Neural progenitor cell (in vitro differentiated cells): Measurements from ENCODE around the gene MICALL2. TPM values are rescaled to one million over a fixed set of nuclear protein-coding genes. Genes with fewer than 3 reads are reported as not detected.

Source experiments
- DNase-seq: peaks from one replicate; pipeline ENCODE4 v3.0.0-alpha.2; 2016; ENCODE audit warnings: low spot score
- H2AFZ ChIP-seq: fragments of 200-600 bp; sonication (generic); replicated peaks from 2 replicates; pipeline ENCODE4 v1.6.1; 2016; ENCODE audit warnings: antibody characterized with exemption
- H3F3A ChIP-seq: fragments of 200-600 bp; sonication (generic); 2 replicates; pipeline ENCODE4 v1.6.1; 2016; ENCODE audit warnings: antibody characterized with exemption, low read depth
- H3K27ac ChIP-seq: fragments of 200-600 bp; sonication (generic); 2 replicates; pipeline ENCODE4 v1.5.1; 2016; ENCODE audit warnings: mild to moderate bottlenecking
- H3K27me3 ChIP-seq: fragments of 200-600 bp; sonication (generic); 2 replicates; pipeline ENCODE4 v1.6.1; 2016; ENCODE audit warnings: mild to moderate bottlenecking, moderate library complexity
- H3K36me3 ChIP-seq: fragments of 200-600 bp; sonication (generic); 2 replicates; pipeline ENCODE4 v1.5.1; 2016
- H3K4me1 ChIP-seq: fragments of 200-600 bp; sonication (generic); 2 replicates; pipeline ENCODE4 v1.6.1; 2016; ENCODE audit warnings: mixed run types
- H3K4me2 ChIP-seq: fragments of 200-600 bp; sonication (generic); 2 replicates; pipeline ENCODE4 v1.6.1; 2016
- H3K4me3 ChIP-seq: fragments of 200-600 bp; sonication (generic); 2 replicates; pipeline ENCODE4 v1.5.1; 2016
- H3K79me2 ChIP-seq: fragments of 200-600 bp; sonication (generic); 2 replicates; pipeline ENCODE4 v1.6.1; 2016; ENCODE audit warnings: low read depth
- H3K9ac ChIP-seq: fragments of 200-600 bp; sonication (generic); 2 replicates; pipeline ENCODE4 v1.6.1; 2016
- H3K9me3 ChIP-seq: fragments of 200-600 bp; sonication (generic); 2 replicates; pipeline ENCODE4 v1.5.1; 2016; ENCODE audit warnings: low read depth
- H4K20me1 ChIP-seq: fragments of 200-600 bp; sonication (generic); 2 replicates; pipeline ENCODE4 v1.6.1; 2016; ENCODE audit warnings: low read depth
- H3K27ac Mint-ChIP-seq: 3 replicates; pipeline ENCODE4 v1.8.0; 2021; ENCODE audit warnings: mixed read lengths
- H3K27me3 Mint-ChIP-seq: 2 replicates; pipeline ENCODE4 v1.8.0; 2022; ENCODE audit warnings: low read depth, mild to moderate bottlenecking, inconsistent platforms, moderate library complexity, mixed read lengths; ENCODE audit not compliant: insufficient read depth
- H3K36me3 Mint-ChIP-seq: 3 replicates; pipeline ENCODE4 v1.8.0; 2021; ENCODE audit warnings: mixed read lengths
- H3K4me1 Mint-ChIP-seq: 3 replicates; pipeline ENCODE4 v1.8.0; 2021; ENCODE audit warnings: mixed read lengths
- H3K4me3 Mint-ChIP-seq: 3 replicates; pipeline ENCODE4 v1.8.0; 2021; ENCODE audit warnings: mild to moderate bottlenecking, moderate library complexity, mixed read lengths
- H3K9me3 Mint-ChIP-seq: 3 replicates; pipeline ENCODE4 v1.8.0; 2020; ENCODE audit warnings: mixed read lengths
- CTCF ChIP-seq: fragments of 200-600 bp; sonication (generic); IDR thresholded peaks from 2 replicates; pipeline ENCODE4 v1.5.1; 2017; ENCODE audit warnings: antibody characterized with exemption, mild to moderate bottlenecking
- EZH2 ChIP-seq: fragments of 200-600 bp; sonication (generic); IDR thresholded peaks from 2 replicates; pipeline ENCODE4 v1.6.1; 2017; ENCODE audit warnings: antibody characterized with exemption, mild to moderate bottlenecking, moderate library complexity
- EZH2phosphoT487 ChIP-seq: fragments of 200-600 bp; sonication (generic); IDR thresholded peaks from 2 replicates; pipeline ENCODE4 v1.6.1; 2017; ENCODE audit warnings: antibody characterized with exemption
- total RNA-seq: library from RNA; depleted of rRNA; stranded (reverse); fragments of >200 nt; gene quantifications from 2 replicates; pipeline ENCODE4 v1.2.3, GENCODE V29; 2015; ENCODE audit warnings: low replicate concordance

The MICALL2 gene
- total RNA-seq, 1 donor from 2014 or later, result 6.0 TPM

GRCh38 chr7:1498370-1499305 lies 39.4 kb upstream of the MICALL2 start:
- H3K27me3 Mint-ChIP-seq, result no peaks in the 10 kb centered on the region
- no peaks in the 10 kb centered on the region for H3K9me3 Mint-ChIP-seq
- no peaks in the 10 kb centered on the region for H3F3A ChIP-seq
- no peak overlapping the region for H3K4me2 ChIP-seq
- DNase-seq, result no peak
- H3K36me3 ChIP-seq, result no peaks in the 10 kb centered on the region
- peaks cover 10% of the 10 kb centered on the region for H3K36me3 Mint-ChIP-seq
- no peak overlapping the region for H3K9ac ChIP-seq
- H2AFZ ChIP-seq, result no peak overlapping the region
- H3K4me3 Mint-ChIP-seq, result no peak overlapping the region
- H3K27ac ChIP-seq, result no peak overlapping the region
- H3K27ac Mint-ChIP-seq, result no peak overlapping the region
- no peak overlapping the region for H3K4me3 ChIP-seq
- H3K27me3 ChIP-seq, result no peaks in the 10 kb centered on the region
- peaks cover 6% of the 10 kb centered on the region for H3K4me1 ChIP-seq
- TF ChIP-seq CTCF (no peak), EZH2phosphoT487 (no peak), EZH2 (no peak)
- no peaks in the 10 kb centered on the region for H3K9me3 ChIP-seq
- peaks cover 29% of the 10 kb centered on the region for H3K79me2 ChIP-seq
- peaks cover 16% of the 10 kb centered on the region for H3K4me1 Mint-ChIP-seq
- peaks cover 18% of the 10 kb centered on the region for H4K20me1 ChIP-seq

- Mint-ChIP-seq H3K27me3 (no peaks in the 10 kb centered on the region), H3K4me1 (peaks cover 7% of the 10 kb centered on the region), H3K4me3 (no peak overlapping the region), H3K9me3 (no peaks in the 10 kb centered on the region), H3K36me3 (peaks cover 11% of the 10 kb centered on the region), H3K27ac (no peak overlapping the region)
- Histone ChIP-seq H3F3A (no peaks in the 10 kb centered on the region), H3K9ac (no peak overlapping the region), H3K79me2 (peaks cover 16% of the 10 kb centered on the region), H2AFZ (no peak overlapping the region), H3K27ac (no peak overlapping the region), H3K9me3 (no peaks in the 10 kb centered on the region), H3K4me1 (no peaks in the 10 kb centered on the region), H3K36me3 (no peaks in the 10 kb centered on the region), H4K20me1 (peaks cover 8% of the 10 kb centered on the region), H3K27me3 (no peaks in the 10 kb centered on the region), H3K4me2 (no peak overlapping the region), H3K4me3 (no peak overlapping the region)
- no peak for DNase-seq
- TF ChIP-seq EZH2phosphoT487, result no peak
- TF ChIP-seq EZH2, result no peak
- TF ChIP-seq CTCF, result no peak
Observed at GRCh38 chr7:1497293-1497927, 38.1 kb upstream of the MICALL2 start.

- Mint-ChIP-seq H3K27ac (no peak overlapping the region), H3K9me3 (no peaks in the 10 kb centered on the region), H3K4me3 (no peak overlapping the region), H3K4me1 (no peaks in the 10 kb centered on the region), H3K36me3 (peaks cover 7% of the 10 kb centered on the region), H3K27me3 (no peaks in the 10 kb centered on the region)
- no peaks in the 10 kb centered on the region for H3K36me3 ChIP-seq
- H3K27ac ChIP-seq, result no peak overlapping the region
- H3K4me2 ChIP-seq, result no peak overlapping the region
- no peaks in the 10 kb centered on the region for H3F3A ChIP-seq
- H4K20me1 ChIP-seq, result peaks cover 4% of the 10 kb centered on the region
- no peaks in the 10 kb centered on the region for H3K4me1 ChIP-seq
- DNase-seq, result no peak
- H3K9me3 ChIP-seq, result no peaks in the 10 kb centered on the region
- no peak overlapping the region for H3K9ac ChIP-seq
- H3K27me3 ChIP-seq, result no peaks in the 10 kb centered on the region
- no peak overlapping the region for H3K4me3 ChIP-seq
- no peak overlapping the region for H2AFZ ChIP-seq
- TF ChIP-seq EZH2phosphoT487, result no peak
- no peak for TF ChIP-seq EZH2
- no peak for TF ChIP-seq CTCF
- peaks cover 9% of the 10 kb centered on the region for H3K79me2 ChIP-seq
Observed at GRCh38 chr7:1496531-1497292, 37.4 kb upstream of the MICALL2 start.
